Measurements from ENCODE around the gene SLIT3.

The SLIT3 gene

GRCh38 chr5:169223595-169223953 lies 77.4 kb downstream of the SLIT3 start:
- Histone ChIP-seq H3K27me3 (ENCODE audit: insufficient read depth, poor library complexity, severe bottlenecking) (no peaks in the 10 kb centered on the region), H3K27ac (replicated peaks) (no peak overlapping the region), H3K4me3 (replicated peaks; ENCODE audit: insufficient read depth, low read length) (no peak overlapping the region)
- DNase-seq (ENCODE audit: low read depth in 1 of 2, low spot score in 1 of 2), result no peak
- TF ChIP-seq CTCF (IDR thresholded peaks at IDR 0.05; ENCODE audit: insufficient read depth, low read length), result no peak
- TF ChIP-seq POLR2AphosphoS5 (IDR thresholded peaks at IDR 0.05; ENCODE audit: low read depth), result no peak
- TF ChIP-seq SPI1 (IDR thresholded peaks at IDR 0.05; ENCODE audit: borderline replicate concordance, low read depth), result no peak
- no peak for TF ChIP-seq GABPA (IDR thresholded peaks at IDR 0.05; ENCODE audit: low read depth)
- TF ChIP-seq REST (IDR thresholded peaks at IDR 0.05; ENCODE audit: insufficient replicate concordance, low read depth), result no peak

GRCh38 chr5:169222934-169223594 lies 77.9 kb downstream of the SLIT3 start:
- H3K27me3 ChIP-seq (ENCODE audit: insufficient read depth, poor library complexity, severe bottlenecking), result no peaks in the 10 kb centered on the region
- TF ChIP-seq SPI1 (IDR thresholded peaks at IDR 0.05; ENCODE audit: borderline replicate concordance, low read depth), result no peak
- TF ChIP-seq GABPA (IDR thresholded peaks at IDR 0.05; ENCODE audit: low read depth), result no peak
- no peak for TF ChIP-seq CTCF (IDR thresholded peaks at IDR 0.05; ENCODE audit: insufficient read depth, low read length)
- TF ChIP-seq POLR2AphosphoS5 (IDR thresholded peaks at IDR 0.05; ENCODE audit: low read depth), result no peak
- TF ChIP-seq REST (IDR thresholded peaks at IDR 0.05; ENCODE audit: insufficient replicate concordance, low read depth), result no peak
- no peak for DNase-seq (ENCODE audit: low read depth in 1 of 2, low spot score in 1 of 2)
- no peak overlapping the region for H3K27ac ChIP-seq (replicated peaks)
- no peak overlapping the region for H3K4me3 ChIP-seq (replicated peaks; ENCODE audit: insufficient read depth, low read length)

- no peak overlapping the region for H3K27ac ChIP-seq (replicated peaks)
- no peak overlapping the region for H3K4me3 ChIP-seq (replicated peaks; ENCODE audit: insufficient read depth, low read length)
- no peak for DNase-seq (ENCODE audit: low read depth in 1 of 2, low spot score in 1 of 2)
- TF ChIP-seq CTCF (IDR thresholded peaks at IDR 0.05; ENCODE audit: insufficient read depth, low read length), result no peak
- TF ChIP-seq REST (IDR thresholded peaks at IDR 0.05; ENCODE audit: insufficient replicate concordance, low read depth), result no peak
- TF ChIP-seq POLR2AphosphoS5 (IDR thresholded peaks at IDR 0.05; ENCODE audit: low read depth), result no peak
- TF ChIP-seq GABPA (IDR thresholded peaks at IDR 0.05; ENCODE audit: low read depth), result no peak
- TF ChIP-seq SPI1 (IDR thresholded peaks at IDR 0.05; ENCODE audit: borderline replicate concordance, low read depth), result no peak
- no peaks in the 10 kb centered on the region for H3K27me3 ChIP-seq (ENCODE audit: insufficient read depth, poor library complexity, severe bottlenecking)
Observed at GRCh38 chr5:169221519-169221918, 79.4 kb downstream of the SLIT3 start.
